ENCODE data around the gene CXADR.

Gene CXADR

DNA sequence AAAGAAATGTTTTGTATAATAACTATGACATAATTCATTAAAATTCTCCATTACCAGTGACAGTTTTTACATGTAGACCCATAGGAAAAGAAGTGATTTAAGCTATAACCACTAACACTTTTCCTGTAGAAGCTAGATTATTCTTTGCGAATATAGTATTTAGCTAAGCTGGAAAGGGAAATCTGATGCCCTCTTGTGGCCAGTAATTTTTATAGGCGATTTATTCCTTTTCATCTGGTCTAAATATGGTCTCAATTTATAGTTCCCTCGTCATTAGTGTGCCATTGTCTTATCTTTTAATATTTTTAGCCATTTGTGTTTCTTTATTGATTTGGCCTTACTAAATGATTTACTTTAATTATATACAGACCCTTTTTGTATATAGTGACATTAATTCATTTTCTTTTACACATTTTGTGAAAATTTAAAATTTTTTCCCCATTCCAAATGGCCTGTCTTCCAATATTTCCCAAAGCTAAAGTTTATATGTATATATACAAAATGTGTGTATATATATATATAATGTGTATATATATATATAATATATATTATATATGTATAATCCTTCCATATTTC, 73.1 kb downstream of the CXADR start:
- DNase-seq (ENCODE audit: extremely low read depth in 1 of 2, low read depth in 1 of 2): no peak

DNA sequence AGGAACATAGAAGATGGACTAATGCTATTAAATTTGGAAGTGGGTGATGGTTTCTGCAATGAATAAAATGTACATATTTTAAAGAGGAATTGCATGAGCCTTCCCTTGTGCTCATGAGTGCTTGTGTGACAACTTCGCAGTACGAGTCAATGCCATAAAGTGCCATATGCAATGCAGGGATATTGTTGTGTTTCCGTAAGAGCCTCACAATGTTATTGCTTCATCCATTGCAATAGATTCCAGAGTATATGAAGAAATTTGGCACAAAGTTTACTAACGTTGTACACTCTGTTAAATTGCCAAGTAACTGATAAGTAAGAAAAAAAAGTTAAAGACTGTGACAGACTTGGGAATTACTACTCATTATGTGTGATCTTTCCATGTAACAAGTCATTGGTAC, 77.6 kb downstream of the CXADR start:
- DNase-seq (ENCODE audit: extremely low read depth in 1 of 2, low read depth in 1 of 2): no peak

DNA sequence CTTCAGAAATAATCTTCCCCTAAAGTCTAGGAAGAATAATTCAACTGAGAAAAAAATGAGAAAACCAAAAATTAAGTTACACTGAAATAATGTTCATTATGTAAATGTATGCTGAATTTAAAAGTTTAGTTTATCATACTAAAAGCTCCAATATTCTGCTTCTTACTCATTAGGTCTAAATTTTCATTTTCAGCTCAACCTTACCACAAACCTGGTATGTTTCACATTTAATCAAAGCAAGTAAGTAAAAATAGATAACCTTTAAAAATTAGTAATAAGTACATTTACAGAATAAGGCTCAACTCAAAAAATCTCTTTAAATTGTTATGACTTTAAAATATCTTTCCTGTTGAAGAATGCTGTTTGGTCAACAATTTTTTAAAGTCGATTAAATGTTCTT, 84.8 kb downstream of the CXADR start:
- no peak for DNase-seq (ENCODE audit: extremely low read depth in 1 of 2, low read depth in 1 of 2)

DNA sequence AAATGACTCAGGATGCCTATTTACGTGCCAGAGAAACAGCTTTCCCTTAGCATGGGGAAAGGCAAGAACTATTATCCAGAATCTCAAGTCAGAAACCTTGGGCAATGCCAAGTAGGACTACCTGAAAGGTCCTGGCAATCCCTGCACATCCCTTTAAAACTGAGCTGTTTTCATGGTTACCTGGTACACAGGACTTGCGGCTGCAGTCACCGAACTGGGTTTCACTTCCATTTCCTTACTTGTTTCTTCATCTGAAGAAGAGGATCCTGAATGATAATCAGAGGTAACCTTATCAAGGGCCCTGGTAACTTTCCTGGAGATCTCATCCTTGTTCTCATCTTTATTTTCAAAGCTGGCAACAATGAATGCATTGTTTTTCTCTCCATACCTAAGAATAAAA, 85.6 kb downstream of the CXADR start:
- DNase-seq (ENCODE audit: extremely low read depth in 1 of 2, low read depth in 1 of 2): no peak

DNA sequence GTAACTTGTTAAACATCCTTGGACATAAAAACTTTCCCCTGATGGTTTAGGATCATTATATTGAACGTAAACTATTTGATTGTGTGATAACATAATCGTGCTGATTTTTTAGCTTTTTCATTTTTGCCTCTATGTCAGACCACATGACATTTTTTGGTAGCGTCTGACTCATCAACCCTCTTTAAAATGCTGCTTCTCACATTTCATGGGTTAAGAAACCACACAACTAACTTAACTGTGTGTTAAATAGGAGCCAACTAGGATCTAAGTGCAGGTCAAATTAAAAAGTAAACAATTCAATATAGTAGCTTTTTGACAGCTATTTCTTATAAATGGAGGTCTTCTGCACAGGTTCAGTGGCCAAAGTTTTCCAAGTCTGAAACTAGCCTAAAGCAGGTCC, 90.0 kb downstream of the CXADR start:
- DNase-seq (ENCODE audit: extremely low read depth in 1 of 2, low read depth in 1 of 2): no peak

DNA sequence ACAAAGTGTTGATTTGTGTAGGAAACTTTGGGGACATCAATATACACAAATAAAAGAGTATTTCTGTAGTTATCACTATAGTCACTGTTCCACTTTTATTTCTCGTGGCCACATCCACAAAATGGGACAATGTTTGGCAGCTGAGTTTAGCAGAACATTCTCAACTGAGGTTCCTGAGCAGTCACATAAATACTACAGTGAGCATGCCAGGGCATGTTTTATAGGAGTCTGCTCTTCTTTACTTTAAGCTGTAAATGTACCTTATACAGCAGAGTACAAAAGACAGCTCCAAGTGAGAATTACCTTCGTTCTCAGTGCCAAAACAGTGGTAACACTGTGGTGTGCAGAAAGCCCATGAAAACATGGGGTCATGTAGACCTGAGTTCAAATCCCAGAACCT, 94.8 kb downstream of the CXADR start:
- DNase-seq (ENCODE audit: extremely low read depth in 1 of 2, low read depth in 1 of 2): no peak

DNA sequence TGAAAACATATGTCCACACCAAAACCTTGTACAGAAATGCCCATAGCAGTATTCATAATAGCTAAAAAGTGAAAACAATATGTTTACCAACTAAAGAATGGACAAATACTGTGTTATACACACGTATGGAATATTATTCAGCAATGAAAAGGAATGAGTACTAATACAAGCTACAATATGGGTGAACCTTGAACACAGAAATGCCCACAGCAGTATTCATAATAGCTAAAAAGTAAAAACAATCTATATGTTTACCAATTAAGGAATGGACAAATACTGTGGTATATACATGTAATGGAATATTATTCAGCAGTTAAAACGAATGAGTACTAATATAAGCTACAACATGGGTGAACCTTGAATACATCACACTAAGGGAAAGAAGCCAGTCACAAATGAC, 96.8 kb downstream of the CXADR start:
- DNase-seq (ENCODE audit: extremely low read depth in 1 of 2, low read depth in 1 of 2): no peak

DNA sequence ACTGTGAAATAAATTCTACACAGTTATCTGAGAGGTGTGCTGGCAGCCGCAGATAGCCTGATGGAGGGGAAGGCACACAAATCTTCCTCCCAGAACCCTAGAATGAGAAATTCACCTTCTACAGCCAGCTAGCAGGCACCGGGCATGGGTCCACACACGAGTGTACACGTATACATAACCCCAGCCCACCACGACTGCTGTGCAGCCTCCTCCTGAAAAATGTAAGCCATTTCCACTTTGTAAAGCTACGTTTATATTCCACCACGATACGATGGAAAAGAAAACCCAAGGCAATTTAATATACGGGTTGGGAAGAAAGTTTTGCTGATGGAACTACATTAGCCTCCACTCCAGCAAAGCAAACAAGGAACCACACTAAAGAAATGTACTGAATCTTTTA, 98.1 kb downstream of the CXADR start:
- no peak for DNase-seq (ENCODE audit: extremely low read depth in 1 of 2, low read depth in 1 of 2)

DNA sequence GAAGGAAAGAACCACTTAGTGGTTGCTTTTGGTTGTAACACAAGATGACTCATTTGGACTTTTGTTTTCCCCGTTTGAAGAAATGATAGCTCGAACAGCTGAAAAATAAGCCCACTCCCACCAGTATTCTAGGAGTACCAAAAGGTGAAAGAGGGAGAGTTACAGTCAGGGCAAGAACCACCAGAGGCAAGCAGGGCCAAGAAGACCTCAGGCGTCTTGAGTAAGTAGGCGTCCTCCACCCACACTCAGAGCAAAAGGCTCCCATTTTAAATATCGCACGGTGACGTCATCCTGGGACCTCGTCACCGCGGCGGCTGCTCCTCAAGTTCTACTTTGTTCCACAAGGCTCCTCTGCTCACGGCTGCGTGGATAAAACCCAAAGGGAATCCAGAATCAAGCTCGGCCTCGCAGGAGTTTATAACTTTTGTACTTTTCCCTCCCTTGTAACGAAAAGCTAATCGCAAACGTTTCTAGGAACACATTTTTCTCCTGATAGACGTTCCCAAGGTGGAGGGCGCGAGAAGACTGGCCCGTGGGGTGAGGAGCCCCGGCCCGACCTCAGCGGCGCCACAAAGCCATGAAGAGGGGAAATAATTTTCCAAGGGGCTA, 98.7 kb downstream of the CXADR start:
- peak; percentile 64 to 65 for DNase-seq (ENCODE audit: extremely low read depth in 1 of 2, low read depth in 1 of 2)

DNA sequence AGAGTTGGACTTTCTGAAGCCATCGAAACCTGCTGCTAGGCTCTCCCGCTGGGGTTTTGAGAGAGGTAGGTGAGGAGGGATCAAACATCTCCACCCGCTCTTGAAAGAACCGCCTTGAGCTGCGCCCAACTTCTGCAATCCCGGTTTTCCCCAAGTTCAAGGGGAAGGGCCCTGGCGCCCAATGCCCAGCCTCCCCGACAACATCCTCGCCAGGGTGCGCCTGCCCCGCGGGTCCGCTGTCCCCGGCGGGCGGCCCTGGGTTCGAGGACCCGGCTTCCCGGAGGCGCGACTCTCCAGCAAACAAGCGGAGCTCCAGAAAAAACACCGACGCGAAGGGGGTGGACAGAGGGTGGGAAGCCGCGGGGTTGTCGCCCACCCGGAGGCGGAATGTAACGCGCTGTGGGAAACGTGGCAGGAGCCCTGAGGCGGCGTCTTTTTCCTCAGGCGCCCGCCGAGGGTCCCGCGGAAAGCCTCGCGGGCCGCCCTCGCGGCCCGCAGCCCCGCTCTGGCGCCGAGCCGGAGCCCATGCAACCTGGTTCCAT, 99.3 kb downstream of the CXADR start:
- DNase-seq (ENCODE audit: extremely low read depth in 1 of 2, low read depth in 1 of 2): peak in 1 of 2 donors; percentile 1

DNA sequence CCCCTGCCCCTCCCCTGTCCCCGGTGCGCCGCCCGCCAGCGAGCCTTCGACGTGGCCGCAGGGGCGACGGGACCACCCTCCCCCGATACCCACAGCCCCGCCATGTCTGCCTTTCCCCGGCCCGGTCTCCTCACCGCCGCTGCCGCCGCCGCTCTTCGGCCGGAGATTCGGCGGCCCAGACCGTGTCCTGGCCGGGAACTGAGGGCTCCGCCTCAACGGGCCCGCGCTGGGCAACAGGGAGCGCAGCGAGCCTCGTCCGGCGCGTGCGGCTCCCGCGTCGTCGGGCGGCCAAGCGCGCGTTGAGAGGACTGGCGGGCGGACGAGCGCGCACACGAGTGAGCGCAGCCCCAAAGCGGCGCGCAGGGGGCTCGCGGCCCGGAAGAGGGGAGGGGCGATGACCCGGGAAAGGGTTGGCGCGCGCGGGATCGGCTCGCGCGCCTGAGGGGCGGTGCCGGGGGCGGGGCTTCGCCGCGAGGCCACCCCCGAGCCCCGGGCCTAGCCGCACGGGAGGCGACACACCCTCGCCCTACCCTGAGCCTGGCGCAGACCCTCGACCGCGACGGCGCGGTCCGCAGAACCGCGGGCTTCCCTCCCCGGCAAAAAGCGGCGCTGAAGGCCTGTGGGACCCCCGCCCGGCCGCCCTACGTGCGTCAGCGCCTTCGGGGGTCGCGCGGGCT, 99.9 kb downstream of the CXADR start, which contains the start of gene BTG3:
Gene BTG3 (minus strand): TSS at position 337 of the 677 bp plus-strand sequence. CDS start 3,757 bp downstream, outside the sequence.
- peak; percentile 43 to 78 for DNase-seq (ENCODE audit: extremely low read depth in 1 of 2, low read depth in 1 of 2)

DNA sequence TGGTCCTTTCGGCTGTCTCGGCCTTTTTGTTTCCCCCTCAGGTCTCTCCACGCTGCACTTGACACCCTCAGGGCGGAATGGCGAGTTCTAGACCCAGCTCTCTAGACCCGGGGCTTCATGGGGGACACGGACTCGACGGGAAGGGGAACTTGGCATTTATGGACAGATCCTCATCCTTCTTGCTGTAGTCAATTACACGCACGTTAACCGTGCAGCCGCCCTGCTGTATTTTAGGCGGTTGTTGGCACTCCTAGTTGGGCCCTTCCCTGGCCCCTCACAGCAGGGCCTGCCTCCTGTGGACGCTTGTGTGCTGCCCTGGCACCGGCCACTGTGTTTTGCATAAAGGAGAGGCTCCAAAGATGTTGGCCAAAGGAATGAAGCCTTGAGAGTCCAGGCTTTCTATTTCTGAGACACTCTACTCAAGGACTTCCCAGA, 100.4 kb downstream of the CXADR start:
- no peak for DNase-seq (ENCODE audit: extremely low read depth in 1 of 2, low read depth in 1 of 2)

DNA sequence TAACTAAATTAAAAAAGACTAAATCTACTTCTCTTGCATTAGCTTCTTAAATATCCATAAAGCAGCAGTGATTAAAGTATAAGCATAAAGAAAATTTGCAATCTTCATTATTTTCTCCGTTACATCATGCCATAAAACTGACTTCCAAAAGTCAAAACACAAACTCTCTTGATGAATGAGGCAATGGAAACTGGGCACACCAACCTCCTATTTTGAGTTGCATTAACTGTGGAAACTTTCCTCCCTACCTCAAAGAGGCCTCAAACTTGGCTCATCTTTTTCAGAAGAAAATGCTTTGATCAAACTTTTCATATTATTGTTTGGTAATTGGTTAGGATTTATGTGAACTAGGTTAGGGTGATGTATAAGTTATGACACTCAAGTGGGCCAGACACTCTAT, 104.0 kb downstream of the CXADR start:
- no peak for DNase-seq (ENCODE audit: extremely low read depth in 1 of 2, low read depth in 1 of 2)

DNA sequence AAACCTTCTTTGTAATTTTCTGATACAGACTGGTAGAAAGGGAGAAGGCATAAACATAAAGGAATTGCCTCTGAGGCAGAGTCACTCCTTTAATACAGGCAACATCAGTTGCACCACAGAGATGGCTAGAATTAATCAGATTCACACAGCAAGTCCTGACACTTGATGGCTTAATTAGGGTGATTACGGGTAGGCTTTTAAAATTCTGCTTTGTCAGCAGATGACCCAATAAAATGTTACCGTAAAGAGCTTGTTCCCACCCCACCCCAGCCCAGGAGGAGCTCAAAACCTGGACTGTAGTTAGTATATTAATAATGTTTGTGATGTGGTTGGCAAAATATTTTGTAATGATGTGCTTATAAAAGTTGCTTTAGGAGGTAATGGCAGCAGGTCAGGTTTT, 109.2 kb downstream of the CXADR start:
- DNase-seq (ENCODE audit: extremely low read depth in 1 of 2, low read depth in 1 of 2): no peak

DNA sequence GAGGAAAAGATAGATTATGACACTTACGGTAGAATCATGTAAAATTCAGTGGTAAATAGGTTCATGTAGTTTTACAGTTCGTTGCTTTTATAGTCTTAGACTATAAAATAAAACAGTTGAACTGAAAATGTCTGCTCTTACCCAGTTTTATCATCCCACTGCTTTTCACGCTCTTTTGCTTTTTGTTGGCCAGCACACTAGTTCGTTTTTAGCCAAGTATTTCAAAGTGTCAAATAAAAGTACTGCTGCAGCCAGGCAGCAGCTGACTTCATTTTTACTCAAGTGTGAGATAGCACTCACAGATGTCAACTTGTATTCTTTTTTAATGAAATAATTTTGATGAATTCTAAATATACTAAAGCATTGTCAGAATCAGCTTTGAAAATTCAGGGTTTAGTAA, 118.4 kb downstream of the CXADR start:
- DNase-seq (ENCODE audit: extremely low read depth in 1 of 2, low read depth in 1 of 2): no peak

DNA sequence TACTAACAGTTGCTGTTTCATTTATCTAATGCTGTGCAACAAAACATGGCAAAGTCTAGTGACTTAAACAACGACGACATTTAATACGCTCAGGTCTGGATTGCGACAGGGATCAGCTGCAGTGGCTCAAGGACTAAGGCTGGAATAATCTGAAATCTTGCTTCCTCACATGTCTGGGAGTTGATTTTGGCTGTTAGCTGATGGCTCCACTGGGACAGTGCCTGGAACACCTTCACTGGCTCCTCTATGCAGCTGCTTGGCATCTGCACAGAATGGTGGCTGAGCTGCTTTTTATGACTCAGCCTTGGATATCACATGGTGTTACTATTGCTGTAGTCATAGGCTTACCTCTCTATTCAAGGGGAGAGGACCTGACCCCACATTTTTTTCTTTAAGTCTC, 123.9 kb downstream of the CXADR start:
- no peak for DNase-seq (ENCODE audit: extremely low read depth in 1 of 2, low read depth in 1 of 2)

DNA sequence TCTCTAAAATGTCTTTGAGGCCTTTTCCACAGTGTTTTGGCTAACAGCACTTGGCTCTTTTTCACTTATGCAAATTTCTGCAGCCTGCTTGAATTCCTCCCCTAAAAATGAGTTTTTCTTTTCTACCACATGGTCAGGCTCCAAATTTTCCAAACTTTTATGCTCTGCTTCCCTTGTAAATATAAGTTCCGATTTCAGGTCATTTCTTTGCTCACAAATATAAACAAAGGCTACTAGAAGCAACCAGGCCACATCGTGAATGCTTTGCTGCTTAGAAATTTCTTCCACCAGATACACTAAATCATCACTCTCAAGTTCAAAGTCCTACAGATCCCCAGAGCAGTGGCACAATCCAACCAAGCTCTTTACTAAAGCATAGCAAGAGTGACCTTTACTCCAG, 128.0 kb downstream of the CXADR start:
- DNase-seq (ENCODE audit: extremely low read depth in 1 of 2, low read depth in 1 of 2): no peak

Measured in activated CD8-positive, alpha-beta memory T cell treated with anti-CD3 and anti-CD28 coated beads for 1 hour (primary cell).